Ovary (tissue), 9 donors: ENCODE measurements around the gene ZC3H10. TPM values are rescaled to one million over a fixed set of nuclear protein-coding genes. Genes with fewer than 3 reads are reported as not detected.

Experiments used
- DNase-seq, 5 donors: peaks; one replicate each; pipeline ENCODE4 v3.0.0-alpha.2; 2019 to 2020
- H3K27ac ChIP-seq, 2 donors: fragments of 200-600 bp; one replicate each; pipeline versions ENCODE4 v1.5.1 to v1.8.0; 2019 to 2022
- H3K27me3 ChIP-seq: fragments of 200-600 bp; one replicate; pipeline ENCODE4 v1.8.0; 2022
- H3K36me3 ChIP-seq: fragments of 200-600 bp; sonication (generic); one replicate; pipeline ENCODE4 v1.5.1; 2019
- H3K4me1 ChIP-seq: one replicate; pipeline ENCODE4 v1.8.1; 2013; ENCODE audit warnings: mild to moderate bottlenecking, moderate library complexity; ENCODE audit not compliant: insufficient read depth
- H3K4me3 ChIP-seq: fragments of 200-600 bp; sonication (generic); one replicate; pipeline ENCODE4 v1.5.1; 2017
- H3K9me3 ChIP-seq, 2 donors: fragments of 200-600 bp in 1 of 2; sonication (generic) in 1 of 2; one replicate each; pipeline versions ENCODE4 v1.5.1 to v1.8.1; 2013 to 2019; ENCODE audit warnings: mild to moderate bottlenecking in 1 of 2, moderate library complexity in 1 of 2
- EP300 ChIP-seq: sonication (generic); formaldehyde crosslinking; IDR thresholded peaks from one replicate; pipeline ENCODE4 v1.6.1; 2017; ENCODE audit warnings: antibody characterized with exemption
- POLR2A ChIP-seq: fragments of 450-650 bp; IDR thresholded peaks from one replicate; pipeline ENCODE4 v1.6.1; 2017; ENCODE audit warnings: antibody characterized with exemption, mild to moderate bottlenecking, moderate library complexity
- WGBS, 3 donors: extraction: QIAGEN DNeasy Blood & Tissue Kit in 1 of 3; methylation state at CpG; one replicate each; pipeline versions ENCODE4 v1.1.5 to v1.1.7; 2013 to 2017; 5-methylcytosine and 5-hydroxymethylcytosine counted together
- intact Hi-C, 4 donors: fragments of 100-400 bp; cut with DNase I; formaldehyde crosslinking; loops; one replicate each; pipeline versions ENCODE4 v1.11.0 to v1.15.1; 2022 to 2023
- polyA plus RNA-seq, 2 donors: library from polyadenylated mRNA; stranded (reverse); fragments of 200-250 nt in 1 of 2; fragments of 350-450 nt in 1 of 2; fragmentation: Illumina TruSeq in 1 of 2; extraction: RNeasy Lipid Tissue Mini Kit (QIAGEN cat#74804) in 1 of 2; gene quantifications; one replicate each; pipeline ENCODE4 v1.2.3, GENCODE V29; 2013 to 2014
- total RNA-seq, 7 donors: library from RNA; depleted of rRNA in 2 of 7; stranded (reverse); fragments of >200 nt in 2 of 7; fragmentation: NEBNext Ultra II Directional in 3 of 7; extraction: Animal tissue kit (Norgen Biotek cat#: 25700) in 3 of 7; gene quantifications; one replicate each; pipeline versions ENCODE4 v1.1.0 to v1.2.4, GENCODE V29; 2016 to 2023
- TF ChIP-seq, protein P1 (sequence below), 3 donors: fragments of 450-650 bp in 2 of 3; fragments of 200-600 bp in 1 of 3; IDR thresholded peaks; one replicate each; pipeline versions ENCODE4 v1.5.1 to v1.8.0; 2016 to 2022; ENCODE audit warnings: antibody characterized with exemption in 3 of 3, mild to moderate bottlenecking in 1 of 3
- donor health status: DM: no; HTN: no; CAD: no; lungs with moderate emphysema.
- donor health status: DM: no; HTN: no; CAD: no.
- donor health status: Bipolar disorder and iron deficiency.
- donor health status: DM: yes; HTN: yes; CAD: no.
- donor health status: DM: no; HTN: no; CAD: no.
- donor health status: DM: yes; HTN: yes; CAD: no.

ZC3H10 gene
- total and polyA plus RNA-seq, 9 donors = 1.8 to 14.7 (median 9.0) TPM

DNA sequence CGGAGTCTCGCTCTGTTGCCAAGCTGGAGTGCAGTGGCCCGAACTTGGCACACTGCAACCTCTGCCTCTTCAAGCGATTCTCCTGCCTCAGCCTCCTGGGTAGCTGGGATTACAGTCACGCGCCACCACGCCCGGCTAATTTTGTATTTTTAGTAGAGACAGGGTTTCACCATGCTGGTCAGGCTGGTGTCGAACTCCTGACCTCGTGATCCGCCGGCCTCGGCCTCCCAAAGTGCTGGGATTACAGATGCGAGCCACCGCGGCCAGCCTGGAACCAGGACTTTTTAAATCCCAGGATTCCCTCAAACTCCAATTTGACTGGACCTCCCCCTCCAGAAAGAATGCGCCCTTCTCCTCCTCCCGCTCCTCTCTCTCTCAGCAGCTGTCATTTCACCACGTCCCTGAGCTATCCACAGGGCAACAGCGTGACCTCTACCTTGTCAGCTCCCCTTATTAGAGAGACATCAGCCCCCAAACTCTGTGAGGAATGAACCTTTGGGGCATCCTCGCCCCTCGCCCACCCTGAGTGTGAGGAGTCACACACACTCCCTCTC is 12.0 kb downstream of the ZC3H10 start:
- TF ChIP-seq EP300 (no peak), POLR2A (no peak)
- TF ChIP-seq, protein P1, sequence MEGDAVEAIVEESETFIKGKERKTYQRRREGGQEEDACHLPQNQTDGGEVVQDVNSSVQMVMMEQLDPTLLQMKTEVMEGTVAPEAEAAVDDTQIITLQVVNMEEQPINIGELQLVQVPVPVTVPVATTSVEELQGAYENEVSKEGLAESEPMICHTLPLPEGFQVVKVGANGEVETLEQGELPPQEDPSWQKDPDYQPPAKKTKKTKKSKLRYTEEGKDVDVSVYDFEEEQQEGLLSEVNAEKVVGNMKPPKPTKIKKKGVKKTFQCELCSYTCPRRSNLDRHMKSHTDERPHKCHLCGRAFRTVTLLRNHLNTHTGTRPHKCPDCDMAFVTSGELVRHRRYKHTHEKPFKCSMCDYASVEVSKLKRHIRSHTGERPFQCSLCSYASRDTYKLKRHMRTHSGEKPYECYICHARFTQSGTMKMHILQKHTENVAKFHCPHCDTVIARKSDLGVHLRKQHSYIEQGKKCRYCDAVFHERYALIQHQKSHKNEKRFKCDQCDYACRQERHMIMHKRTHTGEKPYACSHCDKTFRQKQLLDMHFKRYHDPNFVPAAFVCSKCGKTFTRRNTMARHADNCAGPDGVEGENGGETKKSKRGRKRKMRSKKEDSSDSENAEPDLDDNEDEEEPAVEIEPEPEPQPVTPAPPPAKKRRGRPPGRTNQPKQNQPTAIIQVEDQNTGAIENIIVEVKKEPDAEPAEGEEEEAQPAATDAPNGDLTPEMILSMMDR (IDR thresholded peaks at IDR 0.05) = no peak
- DNase-seq = no peak
- WGBS, 3 donors = 53 to 60% (median 54%) methylated on average over 22 of the region's 22 CpGs
- Histone ChIP-seq H3K4me3 (no peak overlapping the region), H3K4me1 (peaks cover 9% of the 10 kb centered on the region), H3K27ac (peak overlapping the region; percentile 44 to 78), H3K36me3 (no peaks in the 10 kb centered on the region), H3K27me3 (no peaks in the 10 kb centered on the region), H3K9me3 (no peaks in the 10 kb centered on the region)
- intact Hi-C loops = loop anchor here in 3 of 4 donors (2.0 to 10.0 kb wide), 3 partner anchors 59 to 335 kb away; partner anchors contain the start of genes NABP2 (in 2 of the 3), RNF41 (in 2 of the 3), SPRYD4 (in 2 of the 3) and SMARCC2 (in 1 of the 3)

DNA sequence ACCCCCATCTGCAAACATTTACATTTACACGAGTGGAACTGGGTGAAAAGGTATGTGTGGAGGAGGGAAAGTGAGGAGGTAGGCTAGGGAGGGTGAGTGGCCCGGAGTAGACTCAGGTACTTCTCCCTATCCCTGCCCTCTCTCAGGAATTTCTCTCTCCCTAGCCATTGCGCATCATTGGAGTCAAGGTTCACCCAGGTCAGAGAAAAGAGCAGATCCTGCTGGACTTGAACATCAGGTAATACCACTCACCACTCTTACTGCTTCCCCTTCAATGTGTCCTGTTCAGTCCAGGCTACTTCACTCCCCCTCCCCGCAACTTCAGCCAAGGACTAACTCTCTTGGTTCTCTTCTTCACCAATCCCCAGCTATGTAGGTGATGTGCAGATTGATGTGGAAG is 12.8 kb downstream of the ZC3H10 start:
- Histone ChIP-seq H3K27ac (no peak overlapping the region), H3K4me3 (no peak overlapping the region), H3K9me3 (no peaks in the 10 kb centered on the region), H3K36me3 (no peaks in the 10 kb centered on the region), H3K27me3 (no peaks in the 10 kb centered on the region), H3K4me1 (peaks cover 9% of the 10 kb centered on the region)
- WGBS, 3 donors = 81 to 83% (median 82%) methylated on average over 4 of the region's 4 CpGs
- intact Hi-C loops = no loop called here
- DNase-seq = no peak
- TF ChIP-seq EP300 = no peak
- TF ChIP-seq, protein P1 (IDR thresholded peaks at IDR 0.05) = no peak
- TF ChIP-seq POLR2A = no peak

DNA sequence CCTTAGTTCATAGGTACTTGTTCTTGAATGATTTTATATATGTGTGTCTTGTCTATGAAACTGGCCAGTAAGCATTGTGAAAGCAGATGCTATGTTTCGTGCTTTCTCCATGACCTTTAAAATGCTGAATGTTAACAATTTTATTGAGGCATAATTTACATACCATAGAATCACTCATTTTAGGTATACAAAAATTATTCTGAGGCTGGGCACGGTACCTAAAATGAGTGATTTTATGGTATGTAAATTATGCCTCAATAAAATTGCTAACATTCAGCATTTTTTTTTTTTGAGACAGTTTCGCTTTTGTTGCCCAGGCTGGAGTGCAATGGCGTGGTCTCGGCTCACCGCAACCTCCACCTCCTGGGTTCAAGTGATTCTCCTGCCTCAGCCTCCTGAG is 16.8 kb downstream of the ZC3H10 start:
- intact Hi-C loops = no loop called here
- H3K36me3 ChIP-seq = no peaks in the 10 kb centered on the region
- no peak overlapping the region for H3K4me3 ChIP-seq
- no peak for DNase-seq
- no peak for TF ChIP-seq POLR2A
- TF ChIP-seq EP300 = no peak
- TF ChIP-seq, protein P1 (IDR thresholded peaks at IDR 0.05) = no peak
- no peaks in the 10 kb centered on the region for H3K27me3 ChIP-seq
- no peaks in the 10 kb centered on the region for H3K4me1 ChIP-seq
- no peaks in the 10 kb centered on the region for H3K9me3 ChIP-seq
- WGBS, 3 donors = 94 to 96% (median 95%) methylated on average over 6 of the region's 6 CpGs
- H3K27ac ChIP-seq = no peak overlapping the region

DNA sequence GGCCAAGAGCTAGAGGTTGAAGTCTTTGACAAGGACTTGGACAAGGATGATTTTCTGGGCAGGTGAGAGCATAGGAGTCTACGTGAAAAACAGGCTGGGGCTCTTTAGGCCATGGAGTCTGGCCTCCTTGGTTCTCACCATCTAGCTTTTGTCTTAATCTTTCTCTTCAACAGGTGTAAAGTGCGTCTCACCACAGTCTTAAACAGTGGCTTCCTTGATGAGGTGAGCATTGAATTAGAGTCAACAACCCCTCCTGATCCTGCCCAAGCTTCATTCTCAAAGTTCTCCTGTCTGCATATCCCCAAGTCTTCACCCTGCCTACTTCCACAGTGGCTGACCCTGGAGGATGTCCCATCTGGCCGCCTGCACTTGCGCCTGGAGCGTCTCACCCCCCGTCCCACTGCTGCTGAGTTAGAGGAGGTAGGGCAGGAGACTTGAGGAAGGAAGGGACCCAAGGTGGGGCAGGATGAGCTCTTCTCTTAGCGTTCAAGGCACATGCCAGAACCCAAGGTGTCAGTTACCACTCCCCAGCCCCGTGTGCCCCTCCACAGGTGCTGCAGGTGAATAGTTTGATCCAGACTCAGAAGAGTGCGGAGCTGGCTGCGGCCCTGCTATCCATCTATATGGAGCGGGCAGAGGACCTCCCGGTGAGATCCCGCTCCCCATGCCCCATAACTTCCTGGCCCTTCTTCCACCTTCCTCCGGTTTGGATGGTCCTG is 19.9 kb downstream of the ZC3H10 start:
- H3K27me3 ChIP-seq = no peaks in the 10 kb centered on the region
- H3K27ac ChIP-seq = no peak overlapping the region
- no peak overlapping the region for H3K4me3 ChIP-seq
- no peaks in the 10 kb centered on the region for H3K36me3 ChIP-seq
- H3K4me1 ChIP-seq = no peaks in the 10 kb centered on the region
- 94 to 95% (median 94%) methylated on average over 14 of the region's 14 CpGs for WGBS, 3 donors
- TF ChIP-seq, protein P1 (IDR thresholded peaks at IDR 0.05) = no peak
- TF ChIP-seq EP300 (no peak), POLR2A (no peak)
- DNase-seq = no peak
- intact Hi-C loops = no loop called here
- no peaks in the 10 kb centered on the region for H3K9me3 ChIP-seq
